NCI-H1436 treated with DMSO at 0.1 percent for 48 hours (cell line): Measurements from ENCODE around the gene STK11.
A peak's percentile ranks its signal among the peaks of the same experiment; 100 is the strongest.

Source experiments
- DNase-seq: peaks from one replicate; lab custom pipeline; 2025; lab: John Stamatoyannopoulos, UW

STK11 gene

GRCh38 chr19:1261798-1262622 is 56.4 kb downstream of the STK11 start:
- DNase-seq, result no peak

DNA sequence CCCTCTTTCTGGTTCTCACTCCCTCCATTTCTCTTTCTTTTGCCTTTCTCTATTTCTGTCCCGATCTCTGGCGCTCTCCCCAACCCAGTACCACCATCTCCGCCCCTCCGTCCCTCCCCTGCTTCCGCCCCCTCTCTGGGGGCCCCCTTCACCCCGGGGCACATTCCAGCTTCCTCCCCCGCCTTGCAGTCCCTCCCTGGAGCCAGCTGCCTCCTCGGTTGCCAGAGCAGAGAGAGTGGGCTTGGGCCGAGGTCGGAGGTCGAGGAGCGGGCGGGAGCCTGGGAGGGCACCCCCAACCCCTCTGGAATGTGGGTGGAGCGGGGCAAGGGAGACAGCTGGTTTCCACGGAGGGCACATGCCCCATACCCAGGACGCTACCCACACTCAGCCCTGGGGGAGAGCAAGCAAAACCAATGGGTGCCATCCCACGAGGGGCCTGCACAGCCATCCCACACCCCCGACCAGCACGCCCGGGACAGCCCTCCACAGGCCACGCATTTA is 57.1 kb downstream of the STK11 start:
- no peak for DNase-seq

DNA sequence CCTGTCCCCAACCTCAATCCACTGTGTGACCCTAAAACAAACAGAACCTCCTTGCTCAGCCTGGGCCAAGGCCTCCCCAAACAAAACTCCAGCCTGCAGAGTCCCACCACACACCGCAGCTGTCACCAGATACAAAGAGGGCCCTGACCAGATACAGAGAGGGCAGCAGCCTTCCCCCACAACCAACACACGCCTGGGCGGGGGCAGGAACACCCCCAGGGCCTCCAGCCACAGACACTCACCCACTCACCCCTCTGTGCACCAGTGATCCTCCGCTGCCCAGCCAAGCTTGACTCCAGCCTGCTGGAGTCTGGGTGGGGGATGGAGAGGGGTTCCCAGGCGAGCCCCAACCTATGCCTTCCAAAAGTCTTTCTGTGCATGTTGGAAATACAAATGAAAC is 57.6 kb downstream of the STK11 start:
- no peak for DNase-seq

DNA sequence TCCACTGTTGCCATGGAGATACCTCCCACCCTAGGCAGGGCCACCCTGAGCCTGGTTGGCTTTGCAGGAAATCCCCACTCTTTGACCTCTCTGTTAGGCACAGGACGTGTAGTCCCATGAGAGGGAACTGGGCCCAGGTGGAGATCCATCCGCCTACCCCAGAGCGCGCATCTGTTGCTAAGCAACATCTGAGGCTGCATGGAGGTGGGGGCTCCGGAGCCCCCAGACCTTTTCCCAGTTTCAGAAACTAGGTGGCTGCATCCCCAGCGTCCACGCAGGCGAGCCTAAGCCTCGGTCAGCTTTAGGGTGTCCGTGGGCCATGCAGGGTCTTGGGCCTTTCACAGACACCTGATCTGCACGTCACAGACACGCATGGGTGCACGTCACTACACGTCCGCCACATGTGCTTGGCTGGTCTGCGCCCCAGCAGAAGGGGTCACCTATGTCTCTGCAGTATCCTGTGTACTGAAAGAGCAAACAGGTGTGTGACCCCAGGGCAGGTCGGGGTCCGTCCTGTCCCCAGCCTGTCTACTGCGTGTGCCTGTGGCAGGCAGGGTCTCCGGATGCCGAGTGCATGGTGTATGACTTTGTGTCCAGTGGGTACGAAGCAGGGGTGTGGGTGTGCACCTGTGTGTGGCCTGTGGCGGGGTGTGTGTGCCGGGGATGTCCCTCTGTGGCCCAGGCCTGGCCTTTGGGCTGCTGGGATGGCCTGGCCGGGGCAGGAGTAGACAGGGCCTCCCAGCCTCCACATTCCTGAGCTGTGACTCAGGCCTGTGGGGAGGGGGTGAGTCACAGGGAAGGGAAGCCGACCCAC is 59.4 kb downstream of the STK11 start:
- no peak for DNase-seq

- DNase-seq, result no peak
Observed at GRCh38 chr19:1265615-1266128, 60.1 kb downstream of the STK11 start.

DNA sequence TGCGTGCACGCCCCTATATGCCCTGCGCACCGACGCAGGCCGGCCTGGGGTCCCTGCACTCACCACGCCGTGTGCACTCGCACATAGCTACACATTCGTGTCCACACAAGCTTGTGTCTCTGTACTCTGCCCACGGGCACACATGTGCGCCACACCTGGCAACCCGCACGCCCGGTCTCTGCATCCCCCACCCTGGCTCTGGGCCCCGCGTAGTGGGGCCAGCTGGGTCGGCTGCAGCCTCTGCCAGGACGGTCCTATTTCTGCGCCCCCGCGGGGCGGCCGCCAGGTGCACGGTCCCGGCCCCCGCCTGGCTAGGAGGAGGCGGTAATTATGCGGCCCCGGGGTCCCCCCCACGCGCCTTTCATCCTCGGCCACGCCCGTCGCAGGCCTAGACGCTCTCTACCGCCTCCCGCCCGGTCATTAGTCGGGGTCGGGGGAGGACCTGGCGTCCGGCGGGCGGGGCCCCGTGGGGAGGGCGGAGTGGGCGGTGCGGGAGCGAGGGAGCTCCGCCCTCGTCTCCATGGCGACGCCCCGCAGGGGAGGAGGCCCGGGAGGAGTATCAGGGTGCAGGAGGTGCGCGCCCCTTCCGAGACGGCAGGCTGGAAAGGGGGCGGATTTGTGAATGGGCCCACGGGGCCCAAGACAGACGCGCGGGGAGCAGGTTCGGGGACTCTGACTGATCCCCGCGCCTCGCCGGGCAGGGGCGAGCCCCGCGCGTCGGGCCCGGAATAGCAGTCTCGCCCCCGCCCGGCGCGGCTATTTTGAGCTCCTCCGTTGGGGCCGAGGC is 60.7 kb downstream of the STK11 start:
- DNase-seq, result peak; percentile 39

- DNase-seq, result no peak
Observed at GRCh38 chr19:1266916-1267476, 61.4 kb downstream of the STK11 start.

- no peak for DNase-seq
Observed at GRCh38 chr19:1267477-1268225, 62.1 kb downstream of the STK11 start.

- DNase-seq, result no peak
Observed at GRCh38 chr19:1268226-1269064, 62.9 kb downstream of the STK11 start.

GRCh38 chr19:1269065-1269477 is 63.5 kb downstream of the STK11 start, which contains the start of gene CIRBP:
CIRBP (plus strand) TSS chr19:1269332; CDS start chr19:1270934, 1,602 bp downstream.
- peak; percentile 89 for DNase-seq

DNA sequence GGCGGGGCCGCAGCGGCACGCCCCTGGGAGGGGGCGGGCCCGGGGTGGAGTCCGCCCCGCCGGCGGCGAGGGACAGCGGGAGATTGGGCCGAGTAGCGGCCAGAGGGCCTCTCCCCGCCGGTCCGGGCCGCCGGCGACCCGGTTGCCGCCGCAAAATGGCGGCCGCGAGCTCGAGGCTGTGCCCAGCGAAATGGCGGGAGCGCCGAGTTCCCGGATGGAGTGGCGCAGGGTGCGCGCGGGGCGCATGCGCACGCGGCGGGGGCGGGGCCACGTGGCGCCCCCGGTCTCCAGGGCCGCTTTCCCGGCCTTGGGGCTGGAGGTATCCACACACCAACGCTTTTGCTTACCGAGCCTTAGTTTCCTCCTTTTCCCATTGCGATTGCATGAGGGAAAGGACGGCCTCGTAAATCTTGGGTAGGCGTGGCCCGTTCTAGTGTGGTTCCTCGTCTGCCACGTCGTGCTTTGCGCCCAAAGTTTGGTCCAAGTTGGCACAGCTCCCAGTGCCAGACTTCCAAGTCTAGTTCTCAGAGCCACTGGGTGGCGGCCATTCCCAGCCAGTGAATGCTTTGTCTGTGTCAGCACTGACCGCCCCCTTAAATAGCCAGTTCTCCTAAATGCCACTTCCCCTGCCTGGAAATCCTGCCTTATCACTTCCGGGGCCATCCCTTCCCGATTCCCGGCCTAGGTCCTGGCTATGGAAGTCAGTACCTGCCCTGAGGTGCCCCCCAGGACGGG is 64.1 kb downstream of the STK11 start:
- no peak for DNase-seq

DNA sequence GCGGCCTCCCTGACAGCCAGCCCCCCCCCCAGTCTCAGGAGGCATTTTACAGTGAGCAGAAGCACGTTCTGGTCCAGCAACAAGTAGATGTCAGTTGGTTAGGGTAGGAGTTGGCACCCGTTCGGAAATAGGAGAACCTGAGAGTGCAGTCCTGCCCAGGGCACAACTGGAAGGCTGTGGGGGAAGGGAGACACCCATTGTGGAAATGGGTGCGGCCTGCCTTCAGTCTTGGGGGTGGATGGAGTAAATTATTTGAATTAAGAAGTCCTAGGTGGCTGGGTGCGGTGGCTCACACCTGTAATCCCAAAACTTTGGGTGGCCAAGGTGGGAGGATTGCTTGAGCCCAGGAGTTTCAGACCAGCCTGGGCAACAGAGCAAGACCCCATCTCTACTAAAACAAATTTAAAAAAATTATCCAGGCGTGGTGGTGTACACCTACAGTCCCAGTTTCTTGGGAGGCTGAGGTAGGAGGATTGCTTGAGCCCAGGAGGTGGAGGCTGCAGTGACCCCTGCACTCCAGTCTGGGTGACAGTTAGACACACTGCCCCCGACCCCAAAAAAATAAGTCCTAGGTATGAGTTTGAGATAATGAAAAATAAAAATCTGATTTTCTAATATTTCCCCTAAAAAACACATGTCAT is 64.8 kb downstream of the STK11 start:
- DNase-seq, result no peak

DNA sequence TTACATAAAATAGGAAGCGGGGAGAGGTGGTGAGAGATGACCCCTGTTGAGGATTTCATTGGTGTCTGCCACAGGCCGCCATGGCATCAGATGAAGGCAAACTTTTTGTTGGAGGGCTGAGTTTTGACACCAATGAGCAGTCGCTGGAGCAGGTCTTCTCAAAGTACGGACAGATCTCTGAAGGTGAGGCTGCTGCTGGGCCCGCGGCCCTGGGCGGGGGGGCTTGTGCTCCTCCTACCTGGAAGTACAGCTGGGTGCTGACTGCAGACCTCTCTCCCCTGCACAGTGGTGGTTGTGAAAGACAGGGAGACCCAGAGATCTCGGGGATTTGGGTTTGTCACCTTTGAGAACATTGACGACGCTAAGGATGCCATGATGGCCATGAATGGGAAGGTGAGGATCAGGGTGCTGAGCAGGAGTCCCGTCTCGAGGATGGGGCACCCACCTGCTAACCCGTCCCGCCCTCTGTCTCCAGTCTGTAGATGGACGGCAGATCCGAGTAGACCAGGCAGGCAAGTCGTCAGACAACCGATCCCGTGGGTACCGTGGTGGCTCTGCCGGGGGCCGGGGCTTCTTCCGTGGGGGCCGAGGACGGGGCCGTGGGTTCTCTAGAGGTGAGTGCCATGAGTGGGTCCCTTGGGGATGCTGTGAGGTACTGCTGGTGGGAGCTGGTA is 65.4 kb downstream of the STK11 start:
- no peak for DNase-seq

GRCh38 chr19:1271528-1272422 is 66.2 kb downstream of the STK11 start:
- no peak for DNase-seq

GRCh38 chr19:1272423-1273262 is 67.1 kb downstream of the STK11 start:
- no peak for DNase-seq
